NCI-H1694 (cell line): ENCODE results near the gene NEURL2.
"Not testable (repeated sequence)": the region's sequence is repeated elsewhere in the genome, so short reads cannot be mapped to it uniquely, and the experiment has no call there.

Experiments used
- DNase-seq: peaks from one replicate; lab custom pipeline; 2025; lab: John Stamatoyannopoulos, UW

The NEURL2 gene

DNA sequence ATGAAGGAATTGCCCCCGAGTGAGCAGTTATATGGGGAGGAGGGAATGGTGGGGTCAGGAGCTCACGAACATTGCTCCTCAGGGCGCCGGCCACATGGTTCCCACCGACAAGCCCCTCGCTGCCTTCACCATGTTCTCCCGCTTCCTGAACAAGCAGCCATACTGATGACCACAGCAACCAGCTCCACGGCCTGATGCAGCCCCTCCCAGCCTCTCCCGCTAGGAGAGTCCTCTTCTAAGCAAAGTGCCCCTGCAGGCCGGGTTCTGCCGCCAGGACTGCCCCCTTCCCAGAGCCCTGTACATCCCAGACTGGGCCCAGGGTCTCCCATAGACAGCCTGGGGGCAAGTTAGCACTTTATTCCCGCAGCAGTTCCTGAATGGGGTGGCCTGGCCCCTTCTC lies 7.3 kb upstream of the NEURL2 start:
- no peak for DNase-seq

GRCh38 chr20:45897692-45898091 lies 6.7 kb upstream of the NEURL2 start:
- DNase-seq: no peak

- DNase-seq: no peak
Observed at GRCh38 chr20:45897289-45897688, 6.3 kb upstream of the NEURL2 start.

DNA sequence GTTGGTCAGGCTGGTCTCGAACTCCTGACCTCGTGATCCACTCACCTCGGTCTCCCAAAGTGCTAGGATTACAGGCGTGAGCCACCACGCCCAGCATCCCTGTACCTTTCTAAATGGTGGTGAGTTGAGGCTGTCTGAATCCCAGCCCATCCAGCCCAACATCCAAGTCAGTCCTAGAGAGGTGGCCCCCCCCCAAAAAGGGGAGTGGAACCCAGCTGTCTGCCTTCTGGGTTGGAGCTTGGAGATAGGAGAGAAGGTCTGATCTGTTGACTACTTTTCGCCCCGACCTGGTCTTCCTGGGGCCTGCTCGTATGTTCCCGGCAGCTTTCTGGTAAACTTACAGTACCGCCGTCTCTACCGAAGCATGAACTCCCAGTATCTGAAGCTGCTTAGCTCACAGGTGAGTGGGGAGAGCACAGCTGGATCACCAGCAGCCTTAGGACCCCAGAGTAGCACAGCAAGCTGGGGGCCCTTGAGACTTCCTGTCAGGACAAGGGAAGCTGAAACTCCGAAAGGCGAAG lies 5.7 kb upstream of the NEURL2 start:
- no peak for DNase-seq

DNA sequence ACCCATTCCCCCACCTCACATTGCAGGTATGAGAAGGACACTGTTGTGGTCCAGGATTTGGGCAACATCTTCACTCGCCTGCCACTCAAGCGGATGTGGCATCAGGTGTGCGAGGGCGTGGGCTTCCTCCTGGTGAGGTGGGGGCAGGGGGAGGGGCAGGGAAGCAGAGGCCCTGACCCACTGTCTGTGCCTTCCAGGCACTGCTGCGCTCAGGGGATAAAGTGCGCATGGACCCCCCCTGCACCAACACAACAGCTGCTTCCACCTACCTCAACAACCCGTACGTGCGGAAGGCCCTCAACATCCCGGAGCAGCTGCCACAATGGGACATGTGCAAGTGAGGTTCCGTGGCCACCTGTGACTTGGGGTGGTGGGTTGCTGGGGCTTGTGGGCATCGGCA lies 3.8 kb upstream of the NEURL2 start:
- DNase-seq: no peak

GRCh38 chr20:45893831-45894230 lies 2.8 kb upstream of the NEURL2 start:
- no peak for DNase-seq

DNA sequence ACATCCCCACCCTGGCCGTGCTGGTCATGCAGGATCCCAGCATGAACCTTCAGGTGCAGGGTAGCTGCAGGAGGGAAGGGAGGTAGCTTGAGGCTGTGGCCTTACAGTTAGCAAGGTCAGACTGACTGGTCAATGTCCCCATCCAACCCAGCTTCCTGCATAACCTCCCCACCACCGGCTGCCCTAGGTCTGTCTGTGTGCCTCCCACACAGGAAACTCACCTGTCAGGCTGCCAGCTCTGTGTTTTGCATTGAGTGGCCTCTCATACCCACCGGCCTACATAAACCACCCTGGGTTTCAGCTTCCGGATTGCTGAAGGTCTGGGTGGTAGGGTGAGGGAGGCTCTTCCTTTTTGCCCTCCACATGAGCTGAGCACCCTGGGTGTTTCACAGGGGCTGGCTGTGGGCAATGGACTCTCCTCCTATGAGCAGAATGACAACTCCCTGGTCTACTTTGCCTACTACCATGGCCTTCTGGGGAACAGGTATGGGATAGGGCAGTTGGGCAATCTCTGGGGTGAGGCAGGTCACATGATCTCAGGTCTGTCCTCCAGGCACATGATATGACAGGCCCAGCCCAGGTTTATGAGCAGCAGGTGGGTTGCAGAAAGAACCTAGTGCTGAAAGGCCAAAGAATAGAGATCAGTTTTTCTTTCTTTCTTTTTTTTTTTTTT lies 2.0 kb upstream of the NEURL2 start:
- DNase-seq: no peak

DNA sequence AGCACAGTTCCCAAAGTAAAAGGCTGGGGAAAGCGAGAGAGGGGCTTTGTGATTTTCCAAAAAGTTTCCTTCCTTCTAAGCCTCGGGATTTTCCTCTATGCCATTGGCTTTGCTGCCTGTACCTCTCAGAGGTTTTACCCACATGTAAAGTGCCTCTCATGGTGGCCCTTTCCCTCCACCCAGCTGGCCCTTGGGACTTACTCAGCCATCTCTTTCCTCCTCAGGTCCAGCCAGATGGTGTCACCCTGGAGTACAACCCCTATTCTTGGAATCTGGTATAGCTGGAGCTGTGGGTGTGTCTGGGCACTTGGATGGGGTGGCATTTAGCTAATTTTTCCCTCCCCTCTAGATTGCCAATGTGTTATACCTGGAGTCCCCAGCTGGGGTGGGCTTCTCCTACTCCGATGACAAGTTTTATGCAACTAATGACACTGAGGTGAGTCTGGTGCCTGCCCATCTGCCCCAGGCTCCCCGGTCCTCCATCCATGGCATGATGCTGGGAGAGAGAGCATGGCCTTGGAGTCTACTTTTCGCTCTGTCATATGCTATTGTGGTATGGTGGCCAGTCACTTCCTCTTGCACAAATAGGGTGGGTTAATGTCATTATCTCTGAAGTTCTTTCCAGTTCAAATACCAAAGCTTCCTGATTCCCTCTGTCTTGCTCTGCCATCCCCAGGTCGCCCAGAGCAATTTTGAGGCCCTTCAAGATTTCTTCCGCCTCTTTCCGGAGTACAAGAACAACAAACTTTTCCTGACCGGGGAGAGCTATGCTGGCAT lies 1.2 kb upstream of the NEURL2 start:
- DNase-seq: no peak

DNA sequence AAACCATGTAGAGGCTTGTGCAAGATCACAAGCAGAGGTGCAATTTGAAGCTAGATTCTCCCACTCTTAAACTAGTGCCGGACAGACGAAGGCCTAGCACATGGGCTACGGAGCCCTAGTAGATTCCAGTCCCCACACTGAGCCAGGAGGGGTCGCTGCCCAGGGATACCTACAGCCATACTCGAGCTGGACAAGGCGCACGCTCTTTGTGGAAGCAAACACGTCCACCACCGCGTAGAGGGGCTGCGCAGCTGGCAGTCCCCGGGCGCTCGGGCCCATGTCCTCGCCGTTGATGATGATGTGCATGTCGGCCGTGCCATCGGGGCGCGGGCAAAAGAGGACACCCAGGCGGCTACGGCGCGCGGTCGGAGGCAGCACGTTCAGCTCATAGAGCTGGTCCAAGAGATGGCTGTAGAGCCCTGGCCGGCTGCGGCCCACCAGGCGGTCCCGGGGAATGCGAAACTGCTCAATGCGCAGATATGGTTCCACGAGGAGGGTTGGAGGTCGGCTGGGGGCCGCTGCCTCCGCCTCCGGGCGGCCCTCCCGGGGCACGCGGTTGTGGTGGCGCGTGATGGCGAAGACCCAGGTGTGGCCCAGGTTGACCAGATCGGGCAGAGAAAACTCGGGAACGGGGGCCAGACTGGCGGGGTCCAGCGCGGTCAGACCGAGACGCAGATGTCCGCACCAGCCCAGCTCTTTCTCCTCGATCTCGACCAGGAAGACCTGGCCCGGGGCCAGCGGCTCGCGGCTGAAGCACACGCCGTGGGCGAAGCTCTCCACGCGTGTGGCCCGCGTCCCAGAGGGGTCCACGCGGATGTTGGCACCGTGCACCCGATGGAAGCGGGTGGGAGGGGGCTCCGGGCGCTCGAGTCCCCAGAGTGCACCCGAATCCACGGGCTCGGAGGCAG lies 677 bp downstream of the NEURL2 start:
- DNase-seq: no peak

DNA sequence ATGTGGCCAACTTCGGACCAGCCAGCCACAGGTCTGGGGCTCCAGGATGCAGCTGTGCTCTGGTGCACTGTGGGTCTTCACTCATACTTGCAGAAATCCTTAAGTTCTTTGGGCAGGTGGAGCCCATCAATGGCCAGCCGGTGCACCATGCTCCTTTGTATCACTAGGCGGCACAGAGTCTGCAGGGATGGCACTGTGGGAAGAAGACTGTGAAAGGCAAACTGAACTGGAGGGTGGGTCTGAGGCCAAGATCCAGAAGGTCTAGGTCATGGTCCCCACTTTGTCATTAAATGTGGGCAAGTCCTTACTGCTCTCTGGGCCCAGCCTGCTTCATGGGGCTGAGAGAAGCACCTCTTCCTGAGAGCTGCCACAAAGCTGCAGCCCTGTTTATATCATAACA lies 2.3 kb downstream of the NEURL2 start:
- DNase-seq: no peak

- DNase-seq: no peak
Observed at GRCh38 chr20:45887346-45887715, 3.7 kb downstream of the NEURL2 start, which contains the start of gene SPATA25. TSS of gene SPATA25 (minus strand) at chr20:45887622. CDS start at chr20:45887590, 32 bp downstream.

GRCh38 chr20:45886590-45887345 lies 4.2 kb downstream of the NEURL2 start:
- DNase-seq: no peak

- DNase-seq: no peak
Observed at GRCh38 chr20:45883100-45883469, 7.9 kb downstream of the NEURL2 start.

DNA sequence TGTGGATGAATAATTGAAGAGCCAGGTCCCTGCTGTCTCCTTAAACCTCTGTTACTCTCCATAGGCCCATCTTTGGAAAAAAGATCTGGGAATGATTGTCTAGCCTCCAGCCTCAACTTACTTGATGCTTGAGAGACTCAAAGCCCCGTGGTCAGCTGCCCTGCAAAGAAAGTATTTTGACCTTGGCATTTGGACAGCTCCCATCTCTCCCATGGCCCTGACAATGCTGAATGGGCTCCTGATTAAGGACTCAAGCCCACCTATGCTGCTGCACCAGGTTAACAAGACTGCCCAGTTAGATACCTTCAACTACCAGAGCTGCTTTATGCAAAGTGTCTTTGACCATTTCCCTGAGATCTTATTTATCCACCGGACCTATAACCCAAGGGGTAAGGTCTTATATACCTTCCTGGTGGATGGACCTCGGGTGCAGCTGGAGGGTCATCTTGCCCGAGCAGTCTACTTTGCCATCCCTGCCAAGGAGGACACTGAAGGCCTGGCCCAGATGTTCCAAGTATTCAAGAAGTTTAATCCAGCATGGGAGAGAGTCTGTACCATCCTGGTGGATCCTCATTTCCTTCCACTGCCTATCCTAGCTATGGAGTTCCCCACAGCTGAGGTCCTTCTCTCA lies 8.4 kb downstream of the NEURL2 start:
- no peak for DNase-seq

DNA sequence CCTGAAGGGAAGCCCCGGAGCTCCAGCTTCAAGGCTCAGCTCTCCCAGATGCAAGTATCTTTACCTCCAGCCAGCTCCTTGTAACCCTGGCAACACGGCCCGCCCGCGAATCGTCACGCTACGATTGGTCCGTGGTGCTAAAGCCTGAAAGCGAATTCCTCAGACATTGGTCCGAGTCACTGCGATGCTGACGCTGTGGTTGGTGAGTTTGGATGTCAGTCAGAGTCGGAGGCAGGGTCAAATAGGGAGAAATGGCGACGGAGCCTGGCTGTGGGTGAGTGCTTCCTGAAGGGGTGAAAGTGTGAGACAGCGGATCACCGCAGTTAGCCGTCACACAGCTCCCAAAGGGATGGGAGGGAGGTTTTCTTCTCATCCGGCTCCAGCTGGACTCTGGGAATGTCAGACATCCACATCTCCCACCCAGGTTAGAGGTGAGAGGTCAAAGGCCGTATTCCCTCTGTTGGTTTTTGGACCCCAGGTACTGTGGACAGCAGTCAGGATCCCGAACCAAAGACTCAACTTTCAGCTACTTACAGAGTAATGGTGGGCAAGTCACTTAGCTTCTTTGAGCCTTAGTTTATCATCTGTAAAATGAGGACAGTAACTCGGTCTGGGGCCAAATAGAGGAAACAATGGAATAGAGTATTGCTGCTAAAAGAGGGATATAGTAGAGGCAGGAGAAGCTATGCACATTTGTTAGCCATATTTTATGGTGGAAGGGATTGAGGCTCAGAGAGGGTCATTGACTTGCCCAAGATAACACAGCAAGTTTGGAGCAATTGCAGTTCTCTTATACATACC lies 9.8 kb downstream of the NEURL2 start, which contains the start of gene ZSWIM1:
ZSWIM1 (plus strand) TSS at position 240 of the 801 bp plus-strand sequence. CDS start 1,366 bp downstream, outside the sequence.
- peak; percentile 96 for DNase-seq

DNA sequence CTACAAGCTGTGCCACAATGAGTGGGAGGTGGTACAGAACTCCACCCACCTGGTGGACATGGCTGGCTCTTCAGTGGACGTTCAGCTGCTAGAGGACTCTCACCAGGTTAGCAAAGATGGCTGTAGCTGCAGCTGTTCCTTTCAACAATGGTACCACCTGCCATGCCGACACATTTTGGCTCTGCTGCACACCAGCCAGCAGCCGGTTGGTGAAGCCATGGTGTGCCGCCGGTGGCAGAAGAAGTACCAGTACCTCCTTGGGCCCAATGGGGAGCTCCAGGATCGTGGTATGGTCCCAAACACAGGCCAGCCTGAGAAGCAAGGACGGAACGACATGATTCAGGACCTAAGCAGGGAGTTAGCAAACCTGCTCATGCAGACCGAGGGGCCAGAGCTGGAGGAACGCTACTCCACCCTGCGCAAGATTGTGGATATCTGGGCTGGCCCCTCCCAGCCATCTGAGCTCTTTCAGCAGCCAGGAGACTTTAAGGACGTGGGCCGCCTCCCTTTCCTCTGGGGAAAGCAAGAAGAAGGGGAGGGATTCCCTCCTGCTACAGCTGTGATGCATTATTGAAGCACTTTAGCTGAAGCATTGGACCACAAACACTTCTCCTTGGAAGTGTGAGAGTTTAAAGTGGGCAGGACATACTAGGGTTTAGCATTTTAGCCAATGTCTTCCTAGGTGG lies 12.8 kb downstream of the NEURL2 start:
- DNase-seq: no peak

GRCh38 chr20:45874576-45874975 lies 16.4 kb downstream of the NEURL2 start:
- DNase-seq: no peak

- not testable (repeated sequence) for DNase-seq
Observed at GRCh38 chr20:45874104-45874481, 16.9 kb downstream of the NEURL2 start.

- DNase-seq: no peak
Observed at GRCh38 chr20:45873409-45874103, 17.5 kb downstream of the NEURL2 start.
